SJCRH30 (cell line): ENCODE measurements around the gene MIPEP. TPM values are rescaled to one million over a fixed set of nuclear protein-coding genes. Genes with fewer than 3 reads are reported as not detected.
A peak's percentile ranks its signal among the peaks of the same experiment; 100 is the strongest.

Experiments used
- DNase-seq, 2 experiments: peaks; one replicate each; pipeline ENCODE4 v3.0.0-alpha.2; 2015 to 2020
- H3K27ac ChIP-seq: fragments of 250-450 bp; sonication (Bioruptor Pico); 2 replicates; pipeline ENCODE4 v1.5.1; 2020; ENCODE audit warnings: mild to moderate bottlenecking, moderate library complexity
- H3K27me3 ChIP-seq: fragments of 250-450 bp; sonication (Bioruptor Pico); 2 replicates; pipeline ENCODE4 v1.5.1; 2020; ENCODE audit warnings: mild to moderate bottlenecking, moderate library complexity
- H3K36me3 ChIP-seq: fragments of 250-450 bp; sonication (Bioruptor Pico); 2 replicates; pipeline ENCODE4 v1.5.1; 2020; ENCODE audit warnings: mild to moderate bottlenecking, moderate library complexity
- H3K4me1 ChIP-seq: fragments of 250-450 bp; sonication (Bioruptor Pico); 2 replicates; pipeline ENCODE4 v1.5.1; 2020; ENCODE audit warnings: mild to moderate bottlenecking, moderate library complexity
- H3K4me3 ChIP-seq: fragments of 250-450 bp; sonication (Bioruptor Pico); 2 replicates; pipeline ENCODE4 v1.5.1; 2020; ENCODE audit warnings: mild to moderate bottlenecking, moderate library complexity
- H3K9me3 ChIP-seq: fragments of 250-450 bp; sonication (Bioruptor Pico); replicated peaks from 2 replicates; pipeline ENCODE4 v1.5.1; 2020; ENCODE audit warnings: mild to moderate bottlenecking, moderate library complexity
- total RNA-seq: library from RNA; depleted of rRNA; stranded (reverse); fragments of >200 nt; shearing (Covaris generic); gene quantifications from 2 replicates; pipeline ENCODE4 v1.2.3, GENCODE V29; 2014; rRNA removed

The MIPEP gene
- total RNA-seq, result 11.5 and 18.0 TPM in 2 replicates

- no peaks in the 10 kb centered on the region for H3K9me3 ChIP-seq
- H3K27ac ChIP-seq, result peak within 1 kb of the TSS; percentile 55
- DNase-seq, result peak; percentile 95 to 98
- H3K27me3 ChIP-seq, result no peaks in the 10 kb centered on the region
- H3K4me1 ChIP-seq, result 0 out of 2 replicates have a peak, but pooled peaks cover 2% of the 10 kb centered on the region
- peaks cover 3% of the 10 kb centered on the region; the same call in 1 of the 2 replicates for H3K36me3 ChIP-seq
- H3K4me3 ChIP-seq, result peak within 1 kb of the TSS; percentile 84
Measured at GRCh38 chr13:23888658-23889614, at the start of gene MIPEP. Gene MIPEP, minus strand, starts transcription at chr13:23889400. Its CDS starts 80 bp downstream, at chr13:23889320.

- Histone ChIP-seq H3K4me3 (no peak overlapping the region), H3K9me3 (peaks cover 4% of the 10 kb centered on the region; the same call in 1 of the 2 replicates), H3K27ac (no peak overlapping the region), H3K27me3 (0 out of 2 replicates have a peak, but pooled peaks cover 4% of the 10 kb centered on the region), H3K36me3 (no peaks in the 10 kb centered on the region), H3K4me1 (0 out of 2 replicates have a peak, but pooled peaks cover 2% of the 10 kb centered on the region)
- no peak for DNase-seq
Measured at GRCh38 chr13:23934520-23934919, 45.3 kb upstream of the MIPEP start.

- Histone ChIP-seq H3K9me3 (no peaks in the 10 kb centered on the region), H3K36me3 (no peaks in the 10 kb centered on the region), H3K27ac (no peak overlapping the region), H3K4me3 (no peak overlapping the region), H3K27me3 (0 out of 2 replicates have a peak, but pooled peaks cover 4% of the 10 kb centered on the region), H3K4me1 (no peaks in the 10 kb centered on the region)
- DNase-seq, result peak in 1 of 2 experiments; percentile 17
Measured at GRCh38 chr13:23928985-23929384, 39.8 kb upstream of the MIPEP start.

- H3K36me3 ChIP-seq, result no peaks in the 10 kb centered on the region
- no peak for DNase-seq
- no peaks in the 10 kb centered on the region for H3K4me1 ChIP-seq
- no peak overlapping the region for H3K4me3 ChIP-seq
- no peaks in the 10 kb centered on the region for H3K9me3 ChIP-seq
- H3K27me3 ChIP-seq, result no peaks in the 10 kb centered on the region
- H3K27ac ChIP-seq, result no peak overlapping the region
Measured at GRCh38 chr13:23923031-23923430, 33.8 kb upstream of the MIPEP start.

- Histone ChIP-seq H3K4me1 (no peaks in the 10 kb centered on the region), H3K27me3 (no peaks in the 10 kb centered on the region), H3K27ac (no peak overlapping the region), H3K36me3 (no peaks in the 10 kb centered on the region), H3K9me3 (no peaks in the 10 kb centered on the region), H3K4me3 (no peak overlapping the region)
- DNase-seq, result no peak
Measured at GRCh38 chr13:23922005-23922932, 33.1 kb upstream of the MIPEP start.

- Histone ChIP-seq H3K4me3 (no peak overlapping the region), H3K4me1 (no peaks in the 10 kb centered on the region), H3K36me3 (no peaks in the 10 kb centered on the region), H3K27me3 (no peaks in the 10 kb centered on the region), H3K27ac (no peak overlapping the region), H3K9me3 (no peaks in the 10 kb centered on the region)
- DNase-seq, result peak; percentile 22 to 82
Measured at GRCh38 chr13:23921451-23921888, 32.3 kb upstream of the MIPEP start.

- Histone ChIP-seq H3K9me3 (no peaks in the 10 kb centered on the region), H3K4me1 (no peaks in the 10 kb centered on the region), H3K4me3 (no peak overlapping the region), H3K36me3 (no peaks in the 10 kb centered on the region), H3K27ac (no peak overlapping the region), H3K27me3 (no peaks in the 10 kb centered on the region)
- no peak for DNase-seq
Measured at GRCh38 chr13:23919006-23919405, 29.8 kb upstream of the MIPEP start.

- H3K4me1 ChIP-seq, result no peaks in the 10 kb centered on the region
- no peak overlapping the region for H3K27ac ChIP-seq
- no peaks in the 10 kb centered on the region for H3K9me3 ChIP-seq
- no peaks in the 10 kb centered on the region for H3K36me3 ChIP-seq
- no peak overlapping the region for H3K4me3 ChIP-seq
- no peaks in the 10 kb centered on the region for H3K27me3 ChIP-seq
- DNase-seq, result no peak
Measured at GRCh38 chr13:23918208-23918607, 29.0 kb upstream of the MIPEP start.

GRCh38 chr13:23915308-23915707 is 26.1 kb upstream of the MIPEP start:
- no peak overlapping the region for H3K27ac ChIP-seq
- no peaks in the 10 kb centered on the region for H3K27me3 ChIP-seq
- no peaks in the 10 kb centered on the region for H3K4me1 ChIP-seq
- no peaks in the 10 kb centered on the region for H3K36me3 ChIP-seq
- H3K4me3 ChIP-seq, result no peak overlapping the region
- DNase-seq, result peak in 1 of 2 experiments; percentile 60
- H3K9me3 ChIP-seq, result no peaks in the 10 kb centered on the region

- Histone ChIP-seq H3K27ac (no peak overlapping the region), H3K9me3 (no peaks in the 10 kb centered on the region), H3K36me3 (no peaks in the 10 kb centered on the region), H3K27me3 (no peaks in the 10 kb centered on the region), H3K4me3 (no peak overlapping the region), H3K4me1 (no peaks in the 10 kb centered on the region)
- DNase-seq, result no peak
Measured at GRCh38 chr13:23912469-23912868, 23.3 kb upstream of the MIPEP start.

GRCh38 chr13:23909606-23910005 is 20.4 kb upstream of the MIPEP start:
- no peaks in the 10 kb centered on the region for H3K4me1 ChIP-seq
- H3K27me3 ChIP-seq, result no peaks in the 10 kb centered on the region
- H3K9me3 ChIP-seq, result no peaks in the 10 kb centered on the region
- DNase-seq, result no peak
- no peaks in the 10 kb centered on the region for H3K36me3 ChIP-seq
- H3K27ac ChIP-seq, result no peak overlapping the region
- H3K4me3 ChIP-seq, result no peak overlapping the region

GRCh38 chr13:23905766-23906165 is 16.6 kb upstream of the MIPEP start:
- no peak for DNase-seq
- Histone ChIP-seq H3K9me3 (no peaks in the 10 kb centered on the region), H3K4me3 (no peak overlapping the region), H3K36me3 (no peaks in the 10 kb centered on the region), H3K27me3 (no peaks in the 10 kb centered on the region), H3K27ac (no peak overlapping the region), H3K4me1 (no peaks in the 10 kb centered on the region)

- Histone ChIP-seq H3K4me1 (no peaks in the 10 kb centered on the region), H3K36me3 (no peaks in the 10 kb centered on the region), H3K27ac (no peak overlapping the region), H3K9me3 (no peaks in the 10 kb centered on the region), H3K27me3 (no peaks in the 10 kb centered on the region), H3K4me3 (no peak overlapping the region)
- DNase-seq, result no peak
Measured at GRCh38 chr13:23903906-23904280, 14.7 kb upstream of the MIPEP start.

- no peak overlapping the region for H3K4me3 ChIP-seq
Measured at GRCh38 chr13:23902975-23903905, 14.0 kb upstream of the MIPEP start.

More at GRCh38 chr13:23902975-23903905, 14.0 kb upstream of the MIPEP start:
- H3K4me1 ChIP-seq, result no peaks in the 10 kb centered on the region
- no peak for DNase-seq
- no peaks in the 10 kb centered on the region for H3K9me3 ChIP-seq
- H3K27me3 ChIP-seq, result no peaks in the 10 kb centered on the region
- H3K27ac ChIP-seq, result no peak overlapping the region
- no peaks in the 10 kb centered on the region for H3K36me3 ChIP-seq
